IMR-90 (cell line): Measurements from ENCODE around the gene ASPG. TPM values are rescaled to one million over a fixed set of nuclear protein-coding genes. Genes with fewer than 3 reads are reported as not detected.

Experiments used
- ATAC-seq: fragments of 200-7000 bp; cut with Tn5 transposase; 2 replicates; pipeline ENCODE4 v1.9.1; 2020; ENCODE audit warnings: low read depth, mild to moderate bottlenecking, moderate library complexity
- BruUV-seq: library from RNA; stranded (reverse); fragments of 400-500 nt; replicated peaks from 2 replicates; lab custom pipeline; 2021; lab: Mats Ljungman, UMichigan
- CTCF ChIA-PET: fragments of 300-600 bp; formaldehyde crosslinking; extraction: SDS; loops from one replicate; lab custom pipeline; 2021; ENCODE audit warnings: antibody characterized with exemption; lab: Yijun Ruan, JAX
- POLR2A ChIA-PET: fragments of 300-600 bp; sonication (Branson Sonifier 250); formaldehyde crosslinking; loops from one replicate; lab custom pipeline; 2022; ENCODE audit warnings: antibody characterized with exemption; ENCODE audit not compliant: unreplicated experiment; lab: Charles Lee
- DNase-seq: peaks from one replicate; pipeline ENCODE4 v3.0.0; 2013
- H2AFZ ChIP-seq: replicated peaks from 2 replicates; pipeline ENCODE3; 2013; ENCODE audit warnings: low read length, mild to moderate bottlenecking; ENCODE audit not compliant: poor library complexity
- H2AK5ac ChIP-seq: 2 replicates; pipeline ENCODE4 v1.6.1; 2013; ENCODE audit warnings: low read depth, low read length, inconsistent platforms
- H2AK9ac ChIP-seq: replicated peaks from 2 replicates; pipeline ENCODE3; 2013; ENCODE audit warnings: mild to moderate bottlenecking, low read depth, low read length, moderate library complexity; ENCODE audit not compliant: poor library complexity
- H2BK120ac ChIP-seq: 2 replicates; pipeline ENCODE4 v1.6.1; 2013; ENCODE audit warnings: low read depth, low read length, inconsistent platforms
- H2BK15ac ChIP-seq: 3 replicates; pipeline ENCODE4 v1.6.1; 2013; ENCODE audit warnings: low read depth, low read length, inconsistent platforms
- H2BK20ac ChIP-seq: 2 replicates; pipeline ENCODE4 v1.6.1; 2013; ENCODE audit warnings: low read depth, mild to moderate bottlenecking, inconsistent platforms, low read length, moderate library complexity
- H2BK5ac ChIP-seq: 2 replicates; pipeline ENCODE4 v1.6.1; 2013; ENCODE audit warnings: mild to moderate bottlenecking, low read depth, low read length, inconsistent platforms; ENCODE audit not compliant: poor library complexity, severe bottlenecking
- H3K14ac ChIP-seq: replicated peaks from 2 replicates; pipeline ENCODE4 v1.6.1; 2013; ENCODE audit warnings: low read depth, low read length, inconsistent platforms
- H3K18ac ChIP-seq: 2 replicates; pipeline ENCODE4 v1.6.1; 2013; ENCODE audit warnings: low read depth, low read length, control low read depth
- H3K23ac ChIP-seq: 2 replicates; pipeline ENCODE4 v1.6.1; 2013; ENCODE audit warnings: low read depth, low read length, inconsistent platforms
- H3K27ac ChIP-seq: 2 replicates; pipeline ENCODE4 v1.5.1; 2013; ENCODE audit warnings: mild to moderate bottlenecking, control low read depth, low read length; ENCODE audit not compliant: insufficient read depth
- H3K27me3 ChIP-seq: 2 replicates; pipeline ENCODE4 v1.6.1; 2013; ENCODE audit warnings: low read length; ENCODE audit not compliant: control insufficient read depth, insufficient read depth
- H3K36me3 ChIP-seq: 2 replicates; pipeline ENCODE4 v1.6.1; 2013; ENCODE audit warnings: low read length, mixed read lengths; ENCODE audit not compliant: control insufficient read depth, insufficient read depth
- H3K4ac ChIP-seq: 2 replicates; pipeline ENCODE4 v1.6.1; 2013; ENCODE audit warnings: low read depth, low read length, inconsistent platforms
- H3K4me1 ChIP-seq: 2 replicates; pipeline ENCODE4 v1.6.1; 2013; ENCODE audit warnings: low read length, mixed read lengths; ENCODE audit not compliant: control insufficient read depth, insufficient read depth
- H3K4me2 ChIP-seq: 2 replicates; pipeline ENCODE4 v1.6.1; 2013; ENCODE audit warnings: low read depth, mild to moderate bottlenecking, control low read depth, low read length, moderate library complexity
- H3K4me3 ChIP-seq: 2 replicates; pipeline ENCODE4 v1.5.1; 2013; ENCODE audit warnings: low read depth, mild to moderate bottlenecking, control low read depth, low read length, moderate library complexity; ENCODE audit not compliant: insufficient read depth
- H3K56ac ChIP-seq: 2 replicates; pipeline ENCODE4 v1.6.1; 2013; ENCODE audit warnings: low read length, inconsistent platforms; ENCODE audit not compliant: insufficient read depth; ENCODE audit errors: extremely low read depth
- H3K79me1 ChIP-seq, 2 experiments: 2 replicates each; pipeline ENCODE4 v1.6.1; 2013; ENCODE audit warnings: low read length in 2 of 2, inconsistent platforms in 1 of 2, low read depth in 1 of 2
- H3K9ac ChIP-seq: 2 replicates; pipeline ENCODE4 v1.6.1; 2013; ENCODE audit warnings: low read depth, low read length, control low read depth
- H3K9me1 ChIP-seq: 2 replicates; pipeline ENCODE4 v1.6.1; 2013; ENCODE audit warnings: low read length, inconsistent platforms; ENCODE audit not compliant: insufficient read depth
- H3K9me3 ChIP-seq: 2 replicates; pipeline ENCODE4 v1.6.1; 2013; ENCODE audit warnings: low read length; ENCODE audit not compliant: control insufficient read depth, insufficient read depth
- H4K20me1 ChIP-seq: 2 replicates; pipeline ENCODE4 v1.6.1; 2013; ENCODE audit warnings: low read length, inconsistent platforms; ENCODE audit not compliant: insufficient read depth
- H4K5ac ChIP-seq: 2 replicates; pipeline ENCODE4 v1.6.1; 2013; ENCODE audit warnings: mild to moderate bottlenecking, low read depth, low read length, control low read depth
- H4K8ac ChIP-seq, 2 experiments: 2 replicates each; pipeline ENCODE4 v1.6.1; 2013; ENCODE audit warnings: low read depth in 2 of 2, low read length in 2 of 2, control low read depth in 1 of 2, inconsistent platforms in 1 of 2
- H4K91ac ChIP-seq: 2 replicates; pipeline ENCODE4 v1.6.1; 2013; ENCODE audit warnings: low read depth, low read length, inconsistent platforms; ENCODE audit not compliant: insufficient read depth
- POLR2A ChIP-seq: IDR thresholded peaks from 2 replicates; pipeline ENCODE4 v1.6.1; 2012; ENCODE audit warnings: mild to moderate bottlenecking, low read depth, low read length
- RFX5 ChIP-seq: IDR thresholded peaks from 2 replicates; pipeline ENCODE4 v1.8.0; 2012; ENCODE audit warnings: low read depth, mild to moderate bottlenecking, low read length, moderate library complexity
- WGBS, 2 experiments: methylation state at CpG; one replicate each; pipeline versions ENCODE4 v1.1.5 to v1.1.7; 2013; ENCODE audit warnings: missing lambda C conversion rate in 2 of 2; ENCODE audit not compliant: insufficient read length in 1 of 2; ENCODE audit errors: extremely low coverage in 2 of 2; 5-methylcytosine and 5-hydroxymethylcytosine counted together
- dilution Hi-C: fragments of 300-500 bp; cut with HindIII; formaldehyde crosslinking; loops from one replicate; pipeline ENCODE4 v1.14.3; 2018; ENCODE audit warnings: low sequenced_read_pairs; ENCODE audit not compliant: unreplicated experiment
- in situ Hi-C: fragments of 300-500 bp; cut with MboI; formaldehyde crosslinking; loops from 3 replicates; pipeline ENCODE4 v1.14.3; 2019; ENCODE audit warnings: low sequenced_read_pairs, inconsistent platforms, mixed read lengths
- intact Hi-C: fragments of 100-400 bp; cut with micrococcal nuclease; formaldehyde crosslinking; loops from 2 replicates; pipeline ENCODE4 v1.10.0; 2022
- polyA plus RNA-seq, 3 experiments: library from polyadenylated mRNA; depleted of rRNA; stranded (reverse); fragments of >200 nt; gene quantifications; 2 replicates each; pipeline ENCODE4 v1.2.3, GENCODE V29; 2012; ENCODE audit warnings: low replicate concordance in 1 of 3
- total RNA-seq: library from RNA; depleted of rRNA; stranded (reverse); fragments of >200 nt; gene quantifications from 2 replicates; pipeline ENCODE4 v1.2.3, GENCODE V29; 2012

ASPG gene
- total and polyA plus RNA-seq, 2 of the 4 experiments (the other 2 are of a cell fraction), result not detected

GRCh38 chr14:104157016-104157928 is 71.8 kb downstream of the ASPG start (continued):
- no peak for TF ChIP-seq RFX5

GRCh38 chr14:104158827-104159798 is 73.6 kb downstream of the ASPG start:
- no peaks in the 10 kb centered on the region for H3K79me1 ChIP-seq
- in situ Hi-C loops, result no loop called here
- WGBS, 2 experiments, result 64% methylated on average over 30 of the region's 51 CpGs; no CpG with 5 or more reads in 1 of the 2 experiments
- no peak for DNase-seq
- no peak overlapping the region for H3K56ac ChIP-seq
- BruUV-seq, result no TSS peak
- no peak overlapping the region for H3K4me3 ChIP-seq
- no peaks in the 10 kb centered on the region for H3K4me1 ChIP-seq
- no peaks in the 10 kb centered on the region for H3K9me1 ChIP-seq
- ChIA-PET CTCF (no interaction called here), POLR2A (no interaction called here)
- H4K20me1 ChIP-seq, result no peaks in the 10 kb centered on the region
- H3K27ac ChIP-seq, result no peak overlapping the region
- no peak overlapping the region for H4K5ac ChIP-seq
- no peak overlapping the region for H3K9ac ChIP-seq
- H2BK15ac ChIP-seq, result no peak overlapping the region
- no peak for ATAC-seq
- peaks cover 7% of the 10 kb centered on the region for H3K9me3 ChIP-seq
- H3K4ac ChIP-seq, result no peak overlapping the region
- H2AK5ac ChIP-seq, result no peak overlapping the region
- no peak overlapping the region for H4K8ac ChIP-seq
- no peak overlapping the region for H2BK120ac ChIP-seq
- intact Hi-C loops, result no loop called here
- H2AFZ ChIP-seq, result no peak overlapping the region
- H2AK9ac ChIP-seq, result no peak overlapping the region
- no peaks in the 10 kb centered on the region for H3K27me3 ChIP-seq
- no peak for TF ChIP-seq POLR2A
- H3K23ac ChIP-seq, result no peak overlapping the region
- no peak overlapping the region for H3K4me2 ChIP-seq
- no peak overlapping the region for H2BK20ac ChIP-seq
- H3K18ac ChIP-seq, result no peak overlapping the region
- H3K36me3 ChIP-seq, result no peaks in the 10 kb centered on the region
- H2BK5ac ChIP-seq, result no peak overlapping the region
- H4K91ac ChIP-seq, result no peak overlapping the region
- no peak overlapping the region for H3K14ac ChIP-seq
- dilution Hi-C loops, result no loop called here
